K562 (cell line): ENCODE data around the gene TARBP2. TPM values are rescaled to one million over a fixed set of nuclear protein-coding genes. Genes with fewer than 3 reads are reported as not detected.

ENCODE experiments used
- DMBX1 ChIP-seq: fragments of 250-450 bp; sonication (Bioruptor Pico); IDR thresholded peaks from 2 replicates; pipeline ENCODE4 v1.8.0; 2022; ENCODE audit warnings: inconsistent platforms, mild to moderate bottlenecking, moderate library complexity, borderline replicate concordance
- GTF2F1 ChIP-seq: IDR thresholded peaks from 2 replicates; pipeline ENCODE4 v1.6.1; 2011; ENCODE audit warnings: low read depth, low read length, improper control_type of control experiment
- HMG20B ChIP-seq: fragments of 250-450 bp; sonication (Bioruptor Pico); IDR thresholded peaks from 2 replicates; pipeline ENCODE4 v1.5.0; 2021; ENCODE audit warnings: mild to moderate bottlenecking
- LEF1 ChIP-seq: fragments of 450-650 bp; IDR thresholded peaks from 2 replicates; pipeline ENCODE4 v1.6.1; 2016; ENCODE audit warnings: mild to moderate bottlenecking
- MEF2A ChIP-seq: IDR thresholded peaks from 2 replicates; pipeline ENCODE4 v1.6.1; 2011; ENCODE audit warnings: low read depth, mild to moderate bottlenecking, low read length, moderate library complexity; ENCODE audit not compliant: control insufficient read depth
- NFRKB ChIP-seq: fragments of 450-650 bp; IDR thresholded peaks from 2 replicates; pipeline ENCODE4 v1.6.1; 2016; ENCODE audit warnings: low read depth
- PYGO2 ChIP-seq: fragments of 450-650 bp; IDR thresholded peaks from 2 replicates; pipeline ENCODE4 v1.6.1; 2016; ENCODE audit warnings: mild to moderate bottlenecking, missing genetic modification characterization, moderate library complexity, missing compliant biosample characterization
- RFX7 ChIP-seq: fragments of 250-450 bp; sonication (Bioruptor Pico); IDR thresholded peaks from 2 replicates; pipeline ENCODE4 v1.5.1; 2021; ENCODE audit warnings: mild to moderate bottlenecking
- RUNX1 ChIP-seq: sonication (generic); IDR thresholded peaks from 2 replicates; pipeline ENCODE4 v1.6.1; 2016; ENCODE audit warnings: antibody characterized with exemption, low read depth
- SRSF9 ChIP-seq: fragments of 200-400 bp; formaldehyde crosslinking; IDR thresholded peaks from 2 replicates; pipeline ENCODE4 v1.6.1; 2017; ENCODE audit warnings: low read depth, low read length, borderline replicate concordance
- STAT6 ChIP-seq: sonication (generic); formaldehyde crosslinking; IDR thresholded peaks from 2 replicates; pipeline ENCODE4 v1.8.1; 2023; ENCODE audit warnings: mild to moderate bottlenecking, missing genetic modification reagents
- TFAM ChIP-seq: fragments of 250-450 bp; sonication (Bioruptor Pico); conservative IDR thresholded peaks from 2 replicates; pipeline ENCODE4 v1.5.0; 2021; ENCODE audit warnings: mild to moderate bottlenecking, moderate library complexity
- ZNF316 ChIP-seq: fragments of 450-650 bp; IDR thresholded peaks from 2 replicates; pipeline ENCODE4 v1.6.1; 2016
- ZNF407 ChIP-seq: fragments of 450-650 bp; IDR thresholded peaks from 2 replicates; pipeline ENCODE4 v1.6.1; 2016; ENCODE audit warnings: low read depth
- ZNF780A ChIP-seq: fragments of 250-450 bp; sonication (Bioruptor Pico); IDR thresholded peaks from 2 replicates; pipeline ENCODE4 v1.5.0; 2021; ENCODE audit warnings: mild to moderate bottlenecking
- ZZZ3 ChIP-seq: fragments of 450-650 bp; IDR thresholded peaks from 2 replicates; pipeline ENCODE4 v1.6.1; 2016; ENCODE audit warnings: antibody characterized with exemption, mild to moderate bottlenecking, moderate library complexity
- polyA plus RNA-seq, 8 experiments: library from polyadenylated mRNA; depleted of rRNA in 4 of 8; stranded (reverse) in 5 of 8; unstranded in 3 of 8; fragments of >200 nt; fragmentation: Nextera tagmentation in 2 of 8; fragmentation: Illumina TruSeq in 1 of 8; extraction: Ambion mirVana in 2 of 8; extraction: Trizol in 1 of 8; gene quantifications; 2 replicates each; pipeline versions ENCODE4 v1.2.1 to v1.2.3, GENCODE V29; 2011 to 2014; ENCODE audit warnings: inconsistent platforms in 1 of 8, missing spikeins in 1 of 8
- total RNA-seq, 7 experiments: library from RNA; depleted of rRNA in 6 of 7; stranded (reverse); fragments of >200 nt in 6 of 7; fragmentation: Illumina TruSeq in 2 of 7; extraction: Trizol in 2 of 7; gene quantifications; 2 replicates each; pipeline versions ENCODE4 v1.2.1 to v1.2.3, GENCODE V29; 2011 to 2021; ENCODE audit warnings: low replicate concordance in 1 of 7
- TF ChIP-seq, protein P1 (sequence below): sonication (generic); formaldehyde crosslinking; IDR thresholded peaks from 2 replicates; pipeline ENCODE4 v1.8.1; 2022; ENCODE audit warnings: missing genetic modification reagents

TARBP2 gene
- total and polyA plus RNA-seq, 9 of the 15 experiments (the other 6 are each of a cell fraction or from before 2014, with no cell fraction given) = 5.6 to 69.0 (median 44.6) TPM

DNA sequence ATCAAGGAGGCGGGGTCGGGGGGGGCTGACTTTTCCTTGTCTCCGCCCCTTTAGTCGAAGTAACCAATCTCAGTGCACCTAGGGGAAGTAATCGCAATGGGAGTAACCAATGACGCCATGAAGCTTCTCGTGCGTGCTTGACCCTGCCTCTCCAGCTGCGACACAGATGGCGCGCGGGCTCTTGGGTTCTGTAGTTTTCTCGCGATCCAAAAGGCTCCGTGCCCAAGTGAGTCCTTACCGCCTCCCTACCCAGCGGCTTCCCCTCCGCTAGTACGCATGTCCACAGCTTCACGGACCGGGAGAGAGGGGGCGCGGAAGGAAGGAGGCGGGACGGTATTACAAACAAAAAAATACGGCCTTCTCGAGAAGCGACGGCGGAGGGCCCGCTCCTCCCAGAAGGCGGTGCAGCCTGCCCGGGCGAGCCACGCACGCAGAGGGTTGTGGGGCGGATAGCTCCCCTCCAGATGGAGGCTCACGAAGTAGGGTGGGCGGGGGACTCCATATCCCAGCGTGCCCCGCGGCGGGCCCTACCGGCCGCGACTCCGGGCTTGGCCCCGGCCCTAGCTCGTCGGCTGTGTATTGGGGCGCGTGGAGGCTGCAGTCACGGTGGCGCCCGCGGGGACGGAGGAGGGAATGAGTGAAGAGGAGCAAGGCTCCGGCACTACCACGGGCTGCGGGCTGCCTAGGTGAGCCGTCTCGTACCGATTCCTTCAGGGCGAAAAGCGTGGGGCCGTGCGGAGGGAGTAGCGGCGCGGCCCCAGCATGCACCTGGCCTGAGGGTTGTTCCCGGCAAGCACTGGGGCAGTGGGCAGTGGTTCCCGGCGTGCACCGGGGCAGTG, at the start of gene TARBP2 (continued):
- TF ChIP-seq STAT6 (CRISPR knock-in tag) (0 out of 2 replicates have a peak, but pooled peaks have one; percentile 33), ZNF316 (no peak), RUNX1 (no peak), DMBX1 (CRISPR knock-in tag) (peak; percentile 89), ZNF407 (no peak), RFX7 (CRISPR knock-in tag) (no peak), LEF1 (no peak), SRSF9 (no peak), ZNF780A (CRISPR knock-in tag) (no peak), NFRKB (peak; percentile 60; the same call in 1 of the 2 replicates), MEF2A (no peak), ZZZ3 (peak; percentile 81), GTF2F1 (peak; percentile 84; the same call in 1 of the 2 replicates), HMG20B (no peak), PYGO2 (tag) (no peak), TFAM (CRISPR knock-in tag) (no peak)
- TF ChIP-seq, protein P1, sequence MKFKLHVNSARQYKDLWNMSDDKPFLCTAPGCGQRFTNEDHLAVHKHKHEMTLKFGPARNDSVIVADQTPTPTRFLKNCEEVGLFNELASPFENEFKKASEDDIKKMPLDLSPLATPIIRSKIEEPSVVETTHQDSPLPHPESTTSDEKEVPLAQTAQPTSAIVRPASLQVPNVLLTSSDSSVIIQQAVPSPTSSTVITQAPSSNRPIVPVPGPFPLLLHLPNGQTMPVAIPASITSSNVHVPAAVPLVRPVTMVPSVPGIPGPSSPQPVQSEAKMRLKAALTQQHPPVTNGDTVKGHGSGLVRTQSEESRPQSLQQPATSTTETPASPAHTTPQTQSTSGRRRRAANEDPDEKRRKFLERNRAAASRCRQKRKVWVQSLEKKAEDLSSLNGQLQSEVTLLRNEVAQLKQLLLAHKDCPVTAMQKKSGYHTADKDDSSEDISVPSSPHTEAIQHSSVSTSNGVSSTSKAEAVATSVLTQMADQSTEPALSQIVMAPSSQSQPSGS (CRISPR knock-in tag) = no peak
